Hematopoietic multipotent progenitor cell treated with erythropoietin and hydrocortisone succinate and interleukin-3 and kit ligand, for 4 days (in vitro differentiated cells): Measurements from ENCODE around the gene LDB3.

ENCODE experiments used
- DNase-seq: peaks from one replicate; pipeline ENCODE4 v3.0.0-alpha.2; 2015

Gene LDB3

DNA sequence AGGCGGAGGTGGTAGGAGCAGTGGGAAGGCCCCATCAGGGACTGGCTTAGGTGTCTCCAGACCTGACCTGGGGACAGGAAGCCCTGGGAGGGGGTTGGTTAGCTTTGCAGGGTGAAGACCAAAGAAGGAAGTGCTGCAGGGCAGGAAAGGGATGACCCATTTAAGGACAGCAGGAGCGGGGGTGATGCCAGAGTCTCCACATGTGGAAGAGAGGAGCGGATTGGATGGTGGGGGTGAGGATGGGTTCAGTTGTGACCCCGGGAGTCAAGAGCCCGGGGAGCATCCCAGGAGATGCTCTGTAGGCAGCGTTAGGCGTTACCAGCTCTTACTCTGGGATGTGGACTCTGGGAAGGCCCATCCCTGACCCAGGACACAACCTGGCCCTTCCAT, 3.1 kb upstream of the LDB3 start:
- no peak for DNase-seq

DNA sequence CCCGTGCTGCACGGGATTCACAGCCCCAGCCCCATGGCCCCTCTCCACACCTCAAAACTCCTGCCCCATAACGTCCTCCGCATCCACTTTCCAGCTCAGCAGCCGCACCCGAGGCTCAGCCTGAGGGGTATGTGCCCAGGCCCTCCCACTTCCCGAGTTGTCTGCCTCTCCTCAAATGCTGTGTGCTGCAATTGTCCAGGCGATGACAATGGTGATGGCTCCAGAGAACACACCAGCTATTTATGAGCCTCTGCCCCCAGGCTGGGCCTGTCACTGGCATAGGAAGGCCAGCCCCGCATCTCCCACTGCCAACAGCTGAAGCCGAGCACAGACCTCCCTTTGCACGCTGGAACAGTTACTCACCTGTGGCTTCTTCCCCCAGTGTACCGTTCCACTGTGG, 2.4 kb upstream of the LDB3 start:
- no peak for DNase-seq

DNA sequence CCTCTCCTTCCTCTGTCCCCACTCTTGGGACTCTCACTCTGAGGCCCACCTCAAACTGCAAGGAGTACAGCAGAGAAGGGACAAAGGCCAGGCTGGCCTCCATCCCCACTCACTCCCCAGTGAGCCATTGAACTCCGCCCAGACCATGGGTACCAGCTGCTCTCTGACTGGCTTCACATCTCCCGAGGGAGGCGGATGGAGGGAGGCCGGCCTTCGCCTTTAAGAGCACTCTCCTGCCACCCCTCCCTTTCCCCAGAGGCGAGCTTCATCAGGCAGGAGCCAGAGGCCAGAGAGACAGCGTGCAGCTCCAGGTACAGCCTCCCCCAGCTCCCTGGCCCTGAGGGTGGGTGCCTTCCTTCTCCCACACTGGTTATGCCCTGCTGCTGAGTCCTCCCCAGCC, 1.8 kb upstream of the LDB3 start:
- no peak for DNase-seq

DNA sequence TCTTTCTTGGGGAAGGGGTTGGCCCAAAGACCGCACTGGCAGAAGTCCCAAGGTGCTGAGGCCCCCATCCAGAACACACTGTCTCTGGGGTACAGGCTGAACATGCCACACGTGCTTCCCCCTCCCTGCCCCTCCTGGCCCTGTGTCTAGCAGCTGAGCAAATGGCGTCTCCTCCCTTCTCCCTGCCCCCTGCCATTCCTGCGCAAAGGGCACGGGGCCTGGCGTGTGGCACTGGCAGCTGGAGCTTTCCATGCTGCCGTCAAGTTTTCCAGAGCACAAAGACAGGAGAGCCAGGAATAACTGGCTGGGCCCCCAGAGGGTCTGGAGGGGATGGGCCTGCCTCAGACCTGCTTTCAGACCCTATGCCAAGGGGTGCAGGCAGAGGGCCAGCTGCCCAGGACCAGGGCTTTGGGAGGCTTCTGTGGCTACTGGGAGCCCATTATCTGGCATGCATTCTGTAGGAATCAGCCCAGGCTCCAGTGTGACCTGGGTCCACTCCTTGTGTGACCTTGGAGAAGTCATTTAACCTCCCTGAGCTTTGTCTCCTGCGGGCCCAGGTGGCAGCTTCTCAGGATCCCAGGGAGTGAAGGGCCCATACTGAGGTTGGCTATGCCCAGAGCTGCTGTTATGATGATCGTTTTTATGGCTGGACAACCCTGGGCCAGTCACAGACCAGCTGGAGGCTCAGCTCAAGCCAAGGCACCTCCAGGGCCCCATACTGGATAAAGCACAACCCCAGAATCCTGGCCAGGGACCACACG, 710 bp upstream of the LDB3 start:
- DNase-seq: no peak

DNA sequence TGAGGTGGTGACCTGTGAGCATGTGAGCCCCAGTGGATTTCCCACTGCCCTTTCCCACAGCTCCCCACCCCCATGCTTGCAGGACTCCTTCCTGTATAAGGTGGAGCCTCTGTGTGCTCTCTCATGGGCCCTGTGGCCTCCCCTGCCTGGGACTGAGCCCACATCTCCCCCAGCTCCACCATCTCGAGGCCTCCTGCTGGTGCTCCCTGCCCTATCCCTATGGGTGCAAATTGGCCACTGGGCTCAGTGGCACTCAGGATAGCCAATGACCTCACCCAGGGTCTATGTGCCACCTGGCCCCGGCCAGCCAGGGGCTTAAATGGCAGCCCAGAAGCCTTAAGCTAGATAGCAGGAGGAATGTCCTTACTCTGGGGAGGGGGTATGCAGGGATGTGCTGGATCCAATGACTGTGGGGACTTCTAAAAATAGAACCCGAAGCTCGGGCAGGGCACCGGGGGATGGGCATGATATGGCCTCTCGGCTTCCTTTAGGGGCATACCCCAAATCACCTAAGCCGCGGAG, 2.0 kb downstream of the LDB3 start:
- DNase-seq: no peak

DNA sequence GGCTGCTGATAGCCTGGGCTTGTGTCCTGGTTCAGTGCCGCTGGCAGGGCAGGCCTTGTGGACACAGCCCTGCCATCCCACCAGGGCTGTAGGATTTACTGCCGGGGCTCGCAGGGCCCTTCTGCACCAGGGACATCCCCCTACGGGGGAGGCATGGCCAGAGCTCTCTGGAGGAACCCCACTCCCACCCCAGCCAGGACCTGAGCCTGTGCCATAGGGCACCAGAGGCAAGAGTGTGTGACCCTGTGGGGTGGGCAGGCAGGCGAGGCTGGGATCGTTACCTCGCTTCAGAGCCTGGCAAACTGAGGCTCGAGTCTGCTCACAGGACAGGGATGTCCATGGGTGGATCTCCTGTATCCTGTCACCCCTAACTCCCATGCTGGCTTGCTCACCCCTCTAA, 2.6 kb downstream of the LDB3 start:
- no peak for DNase-seq

DNA sequence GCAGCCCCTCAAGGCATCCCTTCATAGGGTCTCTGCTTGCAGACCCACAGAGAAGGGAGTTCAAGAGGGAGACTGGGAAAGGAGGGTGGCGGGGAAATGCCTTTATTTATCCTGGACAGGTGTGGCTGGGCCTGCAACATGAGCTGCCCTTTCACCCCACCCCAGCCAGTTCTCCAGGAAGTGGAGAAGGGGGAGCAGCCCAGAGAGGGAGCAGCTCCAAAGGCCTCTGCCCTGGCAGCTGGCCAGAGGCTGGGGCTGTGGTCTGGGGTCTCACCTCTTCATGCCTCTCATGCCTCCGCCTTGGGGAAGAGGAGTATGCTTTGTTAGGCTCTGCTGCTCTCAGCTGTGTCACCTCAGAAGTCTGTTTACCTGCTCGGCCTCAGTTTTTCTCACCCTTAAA, 3.1 kb downstream of the LDB3 start:
- no peak for DNase-seq

DNA sequence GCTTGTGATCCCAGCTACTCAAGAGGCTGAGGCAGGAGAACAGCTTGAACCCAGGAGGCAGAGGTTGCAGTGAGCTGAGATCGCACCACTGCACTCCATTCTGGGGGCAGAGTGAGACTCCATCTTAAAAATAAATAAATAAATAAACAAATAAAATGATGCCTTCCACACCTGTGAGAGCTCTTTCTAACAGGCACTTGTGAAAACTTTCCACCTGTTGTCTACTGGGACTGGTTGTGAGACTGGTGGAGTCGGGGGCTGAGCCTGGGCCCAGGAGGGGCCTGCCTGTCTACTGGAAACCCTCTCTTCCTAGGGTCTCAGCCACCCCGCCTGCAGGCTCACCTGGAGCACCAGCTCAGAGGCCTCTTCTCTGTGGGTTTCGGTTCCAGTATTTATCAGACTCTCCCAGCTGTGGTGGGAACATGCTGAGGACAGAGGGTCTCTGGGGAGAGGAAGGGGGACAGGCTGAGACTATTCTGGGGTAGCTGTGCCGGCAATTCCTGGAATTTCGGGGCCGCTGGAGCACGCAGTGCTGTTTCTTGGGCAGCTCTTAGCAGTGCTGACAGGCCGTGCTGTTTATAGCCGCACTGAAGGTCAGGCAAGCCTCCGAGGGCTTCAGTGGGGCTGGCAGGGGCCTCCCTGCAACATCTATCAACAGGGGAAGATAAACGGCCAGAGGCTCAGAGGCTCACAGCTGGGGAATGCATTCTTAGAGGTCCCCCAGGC, 3.8 kb downstream of the LDB3 start:
- DNase-seq: no peak

DNA sequence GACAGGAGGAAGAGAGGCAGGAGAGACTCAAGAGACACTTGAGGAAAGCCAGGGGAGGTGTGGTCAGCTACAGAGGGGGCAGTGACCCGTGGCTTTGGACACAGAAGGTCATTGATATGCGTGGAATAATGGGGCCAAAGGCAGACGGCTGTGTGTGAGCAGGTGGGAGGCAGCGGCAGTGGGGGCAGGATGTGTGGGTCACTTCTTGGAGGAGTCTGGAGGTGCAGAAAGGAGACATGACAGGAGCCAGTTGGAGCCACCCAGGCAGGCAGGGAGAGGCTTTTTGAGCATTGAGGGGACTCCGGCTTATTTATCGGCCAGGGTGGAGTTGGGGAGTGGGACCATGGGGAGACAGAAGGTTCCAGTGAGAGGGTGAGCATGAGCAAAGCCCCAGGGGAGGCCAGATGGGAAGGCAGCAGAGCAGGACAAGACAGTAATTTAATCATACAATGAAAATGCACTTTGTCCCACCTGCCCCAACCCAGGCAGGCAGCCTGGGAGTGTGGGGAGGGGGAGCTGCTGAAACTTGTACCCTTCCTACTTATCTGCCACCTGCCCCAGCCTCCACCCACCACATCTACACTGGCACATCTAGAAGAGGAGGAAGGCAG, 5.0 kb downstream of the LDB3 start:
- DNase-seq: no peak

DNA sequence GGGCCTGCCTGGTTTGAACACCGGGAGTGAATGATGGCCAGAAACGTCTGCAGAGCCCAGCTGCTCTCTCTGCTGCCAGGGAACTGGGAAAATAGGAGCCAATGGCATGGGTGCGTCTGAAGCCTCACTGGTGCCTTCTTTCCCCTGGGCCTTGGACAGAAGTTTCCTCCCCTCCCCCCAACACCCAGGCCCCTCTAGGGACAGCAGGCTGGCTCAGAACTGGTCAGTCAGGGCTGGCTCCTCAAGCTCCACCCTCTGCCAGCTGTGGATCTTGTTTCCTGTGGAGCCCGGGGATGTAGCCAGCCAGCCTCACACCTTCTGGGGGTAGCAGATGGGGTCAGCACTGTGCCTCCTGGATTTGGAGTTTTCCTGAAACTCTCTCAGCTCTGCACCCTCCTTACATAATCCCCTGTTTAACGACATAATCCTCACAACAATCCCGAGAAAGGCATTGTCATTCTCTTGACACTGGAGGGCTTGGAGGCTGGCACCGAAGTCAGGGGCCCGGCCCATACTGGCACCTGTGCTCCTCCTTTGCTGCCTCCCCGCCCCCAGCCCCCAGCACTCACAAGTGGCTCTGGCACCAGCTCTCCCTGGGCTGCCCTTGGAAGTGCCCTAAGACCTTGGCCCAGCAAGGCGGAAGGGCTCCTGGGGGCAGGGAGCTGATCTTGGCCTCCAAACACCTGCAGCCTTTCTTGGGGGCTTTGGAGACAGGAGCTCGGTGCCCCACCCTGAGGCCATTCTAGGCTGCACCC, 5.7 kb downstream of the LDB3 start:
- DNase-seq: no peak

DNA sequence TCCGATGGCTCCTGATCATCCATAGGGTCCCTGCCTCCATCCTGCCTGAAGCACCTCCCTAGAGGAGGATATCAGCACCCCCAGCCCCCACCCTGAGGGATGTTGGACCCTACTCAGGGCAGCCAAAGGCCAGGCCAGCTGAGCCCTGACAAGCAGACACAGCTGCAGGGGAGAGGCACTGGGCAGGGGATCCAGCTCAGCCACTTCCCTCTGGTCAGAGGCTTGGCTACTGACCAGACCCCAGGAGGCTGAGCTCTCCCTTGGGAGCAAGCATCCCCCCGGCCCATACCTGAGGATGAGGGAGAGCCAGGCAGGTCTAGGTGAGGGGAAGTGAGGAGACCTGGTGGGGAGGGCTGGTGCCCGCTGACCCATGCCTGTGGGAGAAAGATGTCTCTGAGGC, 6.6 kb downstream of the LDB3 start:
- no peak for DNase-seq

DNA sequence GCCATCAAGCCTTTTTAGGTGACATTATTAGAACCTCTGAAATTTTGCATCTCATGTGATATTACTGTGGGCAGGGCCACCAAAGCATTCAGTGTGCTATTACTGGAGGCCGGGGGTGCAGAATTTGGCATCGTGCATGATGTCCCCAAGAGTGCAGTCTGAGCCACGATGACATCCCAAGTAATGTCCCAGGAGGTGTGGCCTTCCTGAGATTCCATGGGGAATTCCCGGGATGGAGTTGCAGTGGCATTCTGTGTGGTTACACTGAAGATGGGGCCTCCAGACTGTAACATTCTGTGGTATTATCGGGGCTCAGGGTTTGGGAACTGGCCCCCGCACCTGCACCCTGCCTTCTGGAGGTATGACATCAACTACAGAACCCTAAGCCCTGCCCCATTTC, 9.1 kb downstream of the LDB3 start:
- no peak for DNase-seq

DNA sequence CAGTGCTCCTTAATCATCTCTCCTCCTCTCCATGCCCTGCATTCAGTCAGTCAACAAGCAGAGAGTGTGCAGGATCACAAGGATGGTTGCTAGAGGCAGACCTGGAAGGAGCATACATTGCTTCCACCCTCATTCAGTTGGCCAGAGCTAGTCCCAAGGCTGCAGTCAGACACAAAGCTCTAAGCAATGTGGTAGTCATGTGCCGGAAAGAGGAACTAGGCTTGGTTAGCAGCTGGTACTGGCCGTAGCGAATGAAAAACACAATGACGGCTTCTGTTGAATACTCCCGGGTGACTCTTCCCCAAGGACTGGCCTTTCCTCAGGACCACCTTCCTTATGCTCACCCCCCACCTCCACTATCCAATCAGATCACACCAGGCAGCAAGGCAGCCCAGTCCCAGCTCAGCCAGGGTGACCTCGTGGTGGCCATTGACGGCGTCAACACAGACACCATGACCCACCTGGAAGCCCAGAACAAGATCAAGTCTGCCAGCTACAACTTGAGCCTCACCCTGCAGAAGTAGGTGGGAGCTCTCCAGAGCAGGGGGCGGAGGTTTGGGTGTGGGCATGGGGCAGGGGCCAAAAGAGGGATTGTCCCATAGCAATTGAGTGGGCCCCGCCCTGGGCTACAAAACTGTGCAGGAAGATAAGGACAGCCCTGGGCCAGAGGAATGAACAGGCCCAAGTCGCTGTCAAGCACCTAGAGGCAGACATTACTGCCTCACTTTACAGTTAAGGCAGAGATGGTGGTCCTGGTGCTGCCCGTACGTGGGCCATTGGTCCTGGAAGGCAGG, 10.9 kb downstream of the LDB3 start:
- peak; percentile 90 for DNase-seq

DNA sequence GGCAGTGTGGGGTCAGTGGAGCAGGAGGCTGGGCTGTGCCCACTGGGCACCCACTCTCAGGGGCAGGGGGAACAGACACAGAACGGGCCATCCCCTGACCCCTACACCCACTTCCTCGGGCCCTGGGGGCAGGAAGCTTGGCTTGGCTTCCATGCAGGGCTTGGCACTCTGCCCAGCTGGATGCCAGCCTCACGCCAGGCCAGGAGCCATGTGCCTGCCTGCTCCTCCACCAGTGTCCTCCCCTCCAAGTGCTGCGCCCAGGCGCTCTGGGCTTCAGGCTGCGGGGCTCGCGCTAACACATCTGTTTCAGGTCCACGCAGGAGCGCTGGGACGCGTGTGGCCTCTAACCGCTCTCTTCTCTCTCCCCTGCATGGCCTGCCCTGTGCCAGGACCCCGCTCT, 12.7 kb downstream of the LDB3 start:
- peak; percentile 29 for DNase-seq

DNA sequence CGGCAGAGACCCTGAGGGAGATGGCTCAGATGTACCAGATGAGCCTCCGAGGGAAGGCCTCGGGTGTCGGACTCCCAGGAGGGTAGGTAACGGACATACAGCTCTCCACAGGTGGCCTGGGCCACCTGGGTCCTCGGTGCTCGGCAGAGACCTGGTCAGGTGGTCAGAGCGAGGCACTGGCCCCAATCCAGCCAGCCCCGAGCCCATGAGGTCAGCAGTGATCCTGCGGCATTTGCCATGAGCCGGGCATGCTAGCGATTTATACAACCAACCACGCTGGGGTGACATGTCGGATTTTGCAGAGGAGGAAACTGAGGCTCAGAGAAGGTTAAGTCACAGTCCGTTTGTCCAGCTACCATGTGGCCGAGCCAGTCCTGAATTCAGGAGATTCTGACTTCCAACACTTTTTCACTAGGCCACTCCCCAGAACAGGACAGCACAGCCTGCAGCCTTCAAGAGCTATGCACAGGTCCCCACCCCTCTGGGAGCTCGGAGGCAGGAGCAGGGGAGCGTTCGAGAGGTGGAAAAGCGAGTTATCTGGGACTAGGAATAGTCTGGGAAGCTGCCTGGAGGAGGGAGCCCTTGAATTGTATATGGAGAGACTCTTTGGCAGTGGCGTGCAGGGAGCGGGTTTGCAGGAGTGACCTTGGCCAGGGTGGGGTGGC, 13.5 kb downstream of the LDB3 start:
- no peak for DNase-seq

DNA sequence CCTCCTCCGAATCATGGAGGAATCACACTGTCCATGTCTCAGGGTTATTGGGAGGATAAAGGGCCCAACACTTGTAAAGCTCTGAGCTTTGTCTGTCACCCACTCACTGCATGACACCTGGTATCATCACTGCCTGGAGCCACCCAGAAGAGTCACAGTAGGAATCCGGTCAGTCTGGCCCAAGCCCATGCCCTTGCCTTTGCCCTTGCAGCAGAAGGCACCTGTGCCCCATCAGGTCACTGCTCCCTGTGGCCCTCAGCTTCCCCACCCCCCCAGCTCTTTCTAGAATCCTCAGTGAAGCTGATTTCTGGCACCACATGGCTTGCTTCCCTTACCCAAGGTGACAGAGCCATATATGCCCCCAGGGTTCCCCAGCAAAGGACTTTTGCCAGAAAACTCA, 14.4 kb downstream of the LDB3 start:
- no peak for DNase-seq

DNA sequence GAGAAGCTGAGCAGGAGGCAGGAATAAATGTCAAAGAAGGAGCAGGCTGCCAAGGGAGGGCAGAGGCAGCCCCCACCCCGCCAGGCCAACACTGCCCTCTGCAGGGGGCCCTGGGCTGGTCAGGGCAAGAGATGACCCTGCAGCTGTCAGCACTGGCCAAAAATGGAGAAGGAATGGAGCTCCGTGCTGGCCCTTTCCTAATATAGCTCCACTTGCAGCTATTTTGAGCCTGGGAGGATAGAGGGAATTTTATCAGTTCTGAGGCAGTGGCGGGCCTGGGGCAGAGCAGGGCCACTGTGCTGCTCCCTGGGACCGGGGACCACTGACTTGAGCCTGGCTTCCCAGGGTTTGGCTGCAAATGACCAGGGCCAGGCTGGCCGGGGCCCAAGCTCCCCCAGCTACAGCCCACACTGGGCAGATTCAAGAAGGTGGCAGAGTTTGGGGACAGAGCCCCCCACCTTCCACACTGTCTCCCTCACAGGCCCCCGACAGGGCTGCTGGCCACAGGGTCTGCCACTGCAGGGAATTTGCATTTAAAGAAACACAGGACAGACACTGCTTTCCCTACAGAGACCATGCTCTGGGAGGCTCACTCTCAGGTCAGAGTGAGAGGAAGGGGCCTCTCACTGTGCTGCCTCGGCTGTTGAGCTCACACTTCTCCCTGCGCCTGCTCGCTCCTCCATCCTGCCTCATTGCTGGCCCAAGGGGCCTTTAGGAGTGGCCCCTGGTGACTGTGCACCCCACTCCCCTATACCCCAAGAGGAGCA, 16.2 kb downstream of the LDB3 start:
- DNase-seq: peak; percentile 23

DNA sequence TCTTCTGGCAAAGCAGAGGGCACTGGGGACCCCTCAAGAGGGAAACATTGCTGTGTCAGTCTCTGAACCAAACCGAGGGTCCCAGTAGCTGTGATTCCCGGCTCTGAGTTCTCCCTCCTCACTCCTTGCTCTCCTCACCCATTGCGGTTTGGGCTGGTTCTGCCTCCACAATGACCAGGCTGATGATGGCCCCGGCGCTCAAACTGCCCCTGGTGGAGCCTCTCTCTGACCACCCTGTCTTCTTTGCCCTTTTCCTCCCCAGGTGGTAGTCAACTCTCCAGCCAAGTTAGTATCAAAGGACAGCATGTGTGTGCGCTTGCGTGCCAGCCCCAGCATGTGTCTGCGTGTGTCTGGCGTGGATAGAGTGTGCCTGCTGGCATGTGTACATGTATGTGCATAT, 17.1 kb downstream of the LDB3 start:
- DNase-seq: no peak

DNA sequence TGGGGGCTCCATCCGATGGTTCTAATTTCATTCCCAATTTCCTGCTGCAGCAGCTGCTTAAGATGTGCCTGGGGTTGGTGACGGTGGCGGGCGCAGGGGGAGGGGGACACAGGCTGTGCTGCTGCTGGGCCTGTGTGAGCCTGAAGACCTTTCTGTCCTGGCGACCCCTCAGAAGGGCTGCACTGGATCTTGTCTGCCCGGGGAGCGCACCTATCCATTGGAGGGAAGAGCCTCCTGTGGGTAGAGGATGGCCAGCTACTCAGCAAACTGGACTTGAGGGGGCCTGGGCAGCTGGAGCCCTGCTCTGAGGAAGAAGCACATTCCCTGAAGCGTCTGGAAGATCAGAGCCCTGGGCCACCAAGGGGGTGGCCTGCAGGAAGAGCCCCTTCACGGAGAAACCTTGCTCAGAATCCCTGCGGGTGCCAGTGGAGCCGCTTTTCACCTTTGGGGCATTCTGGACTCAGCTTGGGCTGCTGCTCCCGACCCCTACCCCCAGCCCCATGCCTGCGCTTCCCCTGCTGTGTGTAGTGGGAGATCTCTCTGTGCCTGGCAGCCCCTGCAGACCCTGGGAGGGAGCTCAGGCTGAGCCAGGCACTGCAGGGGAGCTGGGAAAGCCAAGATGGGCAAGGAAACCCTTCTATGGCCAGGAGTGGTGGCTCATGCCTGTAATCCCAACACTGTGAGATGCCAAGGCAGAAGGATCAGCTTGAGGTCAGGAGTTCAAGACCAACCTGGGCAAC, 17.8 kb downstream of the LDB3 start:
- no peak for DNase-seq

DNA sequence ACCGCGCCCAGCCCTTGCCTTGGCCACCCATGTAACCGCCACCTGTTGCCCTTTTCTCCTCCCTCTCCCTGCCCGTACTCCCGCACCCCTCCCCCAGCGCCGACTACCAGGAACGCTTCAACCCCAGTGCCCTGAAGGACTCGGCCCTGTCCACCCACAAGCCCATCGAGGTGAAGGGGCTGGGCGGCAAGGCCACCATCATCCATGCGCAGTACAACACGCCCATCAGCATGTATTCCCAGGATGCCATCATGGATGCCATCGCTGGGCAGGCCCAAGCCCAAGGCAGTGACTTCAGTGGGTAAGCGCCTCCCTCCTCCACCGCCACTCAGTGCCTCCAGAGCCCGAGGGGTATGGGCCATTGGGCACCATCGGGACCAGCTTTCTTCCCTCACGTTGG, 18.7 kb downstream of the LDB3 start:
- no peak for DNase-seq
